NT2/D1 (cell line): ENCODE measurements around the gene SLITRK6.
"Not testable (repeated sequence)": the region's sequence is repeated elsewhere in the genome, so short reads cannot be mapped to it uniquely, and the experiment has no call there.

Source experiments
- DNase-seq: peaks from one replicate; pipeline ENCODE4 v3.0.0-alpha.2; 2011; ENCODE audit warnings: low read depth, low spot score
- H3K27me3 ChIP-seq: 2 replicates; pipeline ENCODE4 v1.6.0; 2011; ENCODE audit warnings: mild to moderate bottlenecking; ENCODE audit not compliant: insufficient read length, insufficient read depth
- H3K36me3 ChIP-seq: 2 replicates; pipeline ENCODE4 v1.6.1; 2011; ENCODE audit warnings: mild to moderate bottlenecking, low read length, mixed read lengths; ENCODE audit not compliant: insufficient read depth, insufficient read length
- H3K4me1 ChIP-seq: 2 replicates; pipeline ENCODE4 v1.5.1; 2011; ENCODE audit not compliant: insufficient read depth, insufficient read length
- H3K4me3 ChIP-seq: 2 replicates; pipeline ENCODE4 v1.5.1; 2011; ENCODE audit warnings: low read depth; ENCODE audit not compliant: insufficient read length
- H3K9ac ChIP-seq: 2 replicates; pipeline ENCODE4 v1.6.0; 2011; ENCODE audit warnings: low read depth; ENCODE audit not compliant: insufficient read length
- H3K9me3 ChIP-seq: 2 replicates; pipeline ENCODE4 v1.5.1; 2011; ENCODE audit warnings: mild to moderate bottlenecking, low read length; ENCODE audit not compliant: insufficient read depth
- SUZ12 ChIP-seq: IDR thresholded peaks from 2 replicates; pipeline ENCODE4 v1.6.1; 2011; ENCODE audit not compliant: insufficient read length, insufficient read depth; ENCODE audit errors: extremely low read depth
- YY1 ChIP-seq: IDR thresholded peaks from 2 replicates; pipeline ENCODE4 v1.6.1; 2011; ENCODE audit not compliant: insufficient read length, insufficient read depth
- ZNF274 ChIP-seq: IDR thresholded peaks from 2 replicates; pipeline ENCODE4 v1.6.1; 2011; ENCODE audit warnings: mild to moderate bottlenecking, low read depth, low read length

The SLITRK6 gene

GRCh38 chr13:85785205-85785604 lies 14.0 kb downstream of the SLITRK6 start:
- no peaks in the 10 kb centered on the region for H3K9me3 ChIP-seq
- no peaks in the 10 kb centered on the region for H3K36me3 ChIP-seq
- no peaks in the 10 kb centered on the region for H3K4me1 ChIP-seq
- no peak overlapping the region for H3K9ac ChIP-seq
- TF ChIP-seq ZNF274 (no peak), SUZ12 (no peak), YY1 (no peak)
- no peak for DNase-seq
- no peak overlapping the region for H3K4me3 ChIP-seq
- H3K27me3 ChIP-seq = no peaks in the 10 kb centered on the region

GRCh38 chr13:85772367-85772766 lies 26.9 kb downstream of the SLITRK6 start:
- no peaks in the 10 kb centered on the region for H3K4me1 ChIP-seq
- no peaks in the 10 kb centered on the region for H3K27me3 ChIP-seq
- H3K9me3 ChIP-seq = no peaks in the 10 kb centered on the region
- TF ChIP-seq YY1 (no peak), ZNF274 (no peak), SUZ12 (no peak)
- no peak overlapping the region for H3K4me3 ChIP-seq
- DNase-seq = no peak
- H3K36me3 ChIP-seq = no peaks in the 10 kb centered on the region
- no peak overlapping the region for H3K9ac ChIP-seq

- no peaks in the 10 kb centered on the region for H3K36me3 ChIP-seq
- H3K4me3 ChIP-seq = no peak overlapping the region
- no peaks in the 10 kb centered on the region for H3K4me1 ChIP-seq
- no peak for DNase-seq
- H3K27me3 ChIP-seq = no peaks in the 10 kb centered on the region
- no peak for TF ChIP-seq YY1
- no peak for TF ChIP-seq SUZ12
- TF ChIP-seq ZNF274 = no peak
- no peaks in the 10 kb centered on the region for H3K9me3 ChIP-seq
- H3K9ac ChIP-seq = no peak overlapping the region
These were observed 27.4 kb downstream of the SLITRK6 start for GRCh38 chr13:85771856-85772255.

- Histone ChIP-seq H3K4me1 (no peaks in the 10 kb centered on the region), H3K9me3 (no peaks in the 10 kb centered on the region), H3K36me3 (no peaks in the 10 kb centered on the region), H3K9ac (no peak overlapping the region), H3K27me3 (no peaks in the 10 kb centered on the region), H3K4me3 (no peak overlapping the region)
- DNase-seq = no peak
- TF ChIP-seq ZNF274 = no peak
- no peak for TF ChIP-seq SUZ12
- TF ChIP-seq YY1 = no peak
These were observed 30.3 kb downstream of the SLITRK6 start for GRCh38 chr13:85768946-85769345.

GRCh38 chr13:85755123-85755522 lies 44.1 kb downstream of the SLITRK6 start:
- H3K4me3 ChIP-seq = no peak overlapping the region
- H3K27me3 ChIP-seq = no peaks in the 10 kb centered on the region
- TF ChIP-seq SUZ12 = no peak
- TF ChIP-seq ZNF274 = no peak
- no peak for TF ChIP-seq YY1
- H3K9ac ChIP-seq = no peak overlapping the region
- H3K36me3 ChIP-seq = no peaks in the 10 kb centered on the region
- no peaks in the 10 kb centered on the region for H3K9me3 ChIP-seq
- DNase-seq = no peak
- H3K4me1 ChIP-seq = no peaks in the 10 kb centered on the region

GRCh38 chr13:85743201-85743770 lies 55.9 kb downstream of the SLITRK6 start:
- not testable (repeated sequence) for H3K4me1 ChIP-seq, H3K27me3 ChIP-seq, H3K36me3 ChIP-seq, H3K9me3 ChIP-seq, H3K4me3 ChIP-seq, H3K9ac ChIP-seq, DNase-seq
